A549 (cell line): ENCODE results near the gene NKAIN4.

ENCODE experiments used
- HEYL ChIP-seq: fragments of 250-450 bp; sonication (Bioruptor Pico); IDR thresholded peaks from 2 replicates; pipeline ENCODE4 v1.8.0; 2021; ENCODE audit warnings: mild to moderate bottlenecking, moderate library complexity
- JUN ChIP-seq, 2 experiments: fragments of >200 bp; sonication (Bioruptor Twin); formaldehyde crosslinking; IDR thresholded peaks; 2 replicates in 1 of 2; 3 replicates in 1 of 2; pipeline ENCODE4 v1.6.1; 2016 to 2017
- KDM1A ChIP-seq: fragments of 200-600 bp; sonication (generic); IDR thresholded peaks from 2 replicates; pipeline ENCODE4 v1.6.1; 2016; ENCODE audit warnings: low read depth, mild to moderate bottlenecking
- MYC ChIP-seq: IDR thresholded peaks from 2 replicates; pipeline ENCODE4 v1.6.1; 2012; ENCODE audit warnings: mild to moderate bottlenecking, inconsistent platforms, low read length, improper control_type of control experiment, borderline replicate concordance
- NR3C1 ChIP-seq: fragments of >200 bp; sonication (Bioruptor Twin); formaldehyde crosslinking; IDR thresholded peaks from 3 replicates; pipeline ENCODE4 v1.6.1; 2017
- POLR2A ChIP-seq: IDR thresholded peaks from 2 replicates; pipeline ENCODE4 v1.6.1; 2012; ENCODE audit warnings: mild to moderate bottlenecking, low read length
- TF ChIP-seq, protein P1 (sequence below): fragments of >200 bp; sonication (Bioruptor Twin); formaldehyde crosslinking; IDR thresholded peaks from 3 replicates; pipeline ENCODE4 v1.5.1; 2016
- TF ChIP-seq, protein P2 (sequence below): fragments of 450-650 bp; IDR thresholded peaks from 2 replicates; pipeline ENCODE4 v1.6.1; 2014; ENCODE audit warnings: antibody characterized with exemption

DNA sequence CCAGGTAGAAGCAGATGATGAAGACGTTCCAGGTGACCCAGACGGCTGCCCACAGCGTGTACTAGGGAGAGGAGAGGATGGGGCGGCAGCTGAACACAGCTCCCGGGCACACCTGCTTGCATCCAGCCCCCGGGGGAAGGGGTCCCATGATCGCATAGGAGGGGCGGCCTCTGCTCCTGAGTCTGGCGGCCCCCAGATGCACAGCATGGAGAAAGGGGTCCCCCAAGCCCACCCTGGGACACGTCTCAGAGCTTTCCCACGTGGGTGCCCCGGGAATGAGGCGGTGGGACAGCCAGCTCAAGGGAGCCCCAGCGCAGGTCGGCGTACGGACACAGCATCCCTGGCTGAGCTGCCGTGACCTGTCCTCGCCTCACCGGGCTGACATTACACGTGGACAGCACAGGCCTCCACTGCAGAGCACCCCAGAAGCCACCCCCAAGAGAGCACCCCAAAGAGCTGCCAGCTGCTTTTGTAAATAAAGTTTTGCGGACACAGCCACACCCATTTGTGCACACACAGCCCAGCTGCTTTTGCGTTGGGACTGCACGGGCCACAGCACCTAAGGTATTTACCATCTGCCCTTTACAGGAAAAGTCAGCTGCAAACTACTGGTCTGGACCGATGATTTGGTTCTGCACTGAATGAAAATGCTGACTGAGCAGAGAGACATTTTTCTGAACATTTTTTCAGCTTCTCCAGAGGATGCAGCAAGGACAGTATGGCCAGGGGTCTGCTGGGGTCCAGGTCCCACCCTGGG lies 5.2 kb downstream of the NKAIN4 start:
- TF ChIP-seq JUN (IDR thresholded peaks at IDR 0.05) (no peak), NR3C1 (no peak), POLR2A (no peak), KDM1A (no peak), HEYL (CRISPR knock-in tag) (no peak), MYC (no peak)
- TF ChIP-seq, protein P1, sequence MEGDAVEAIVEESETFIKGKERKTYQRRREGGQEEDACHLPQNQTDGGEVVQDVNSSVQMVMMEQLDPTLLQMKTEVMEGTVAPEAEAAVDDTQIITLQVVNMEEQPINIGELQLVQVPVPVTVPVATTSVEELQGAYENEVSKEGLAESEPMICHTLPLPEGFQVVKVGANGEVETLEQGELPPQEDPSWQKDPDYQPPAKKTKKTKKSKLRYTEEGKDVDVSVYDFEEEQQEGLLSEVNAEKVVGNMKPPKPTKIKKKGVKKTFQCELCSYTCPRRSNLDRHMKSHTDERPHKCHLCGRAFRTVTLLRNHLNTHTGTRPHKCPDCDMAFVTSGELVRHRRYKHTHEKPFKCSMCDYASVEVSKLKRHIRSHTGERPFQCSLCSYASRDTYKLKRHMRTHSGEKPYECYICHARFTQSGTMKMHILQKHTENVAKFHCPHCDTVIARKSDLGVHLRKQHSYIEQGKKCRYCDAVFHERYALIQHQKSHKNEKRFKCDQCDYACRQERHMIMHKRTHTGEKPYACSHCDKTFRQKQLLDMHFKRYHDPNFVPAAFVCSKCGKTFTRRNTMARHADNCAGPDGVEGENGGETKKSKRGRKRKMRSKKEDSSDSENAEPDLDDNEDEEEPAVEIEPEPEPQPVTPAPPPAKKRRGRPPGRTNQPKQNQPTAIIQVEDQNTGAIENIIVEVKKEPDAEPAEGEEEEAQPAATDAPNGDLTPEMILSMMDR = no peak
- TF ChIP-seq, protein P2, sequence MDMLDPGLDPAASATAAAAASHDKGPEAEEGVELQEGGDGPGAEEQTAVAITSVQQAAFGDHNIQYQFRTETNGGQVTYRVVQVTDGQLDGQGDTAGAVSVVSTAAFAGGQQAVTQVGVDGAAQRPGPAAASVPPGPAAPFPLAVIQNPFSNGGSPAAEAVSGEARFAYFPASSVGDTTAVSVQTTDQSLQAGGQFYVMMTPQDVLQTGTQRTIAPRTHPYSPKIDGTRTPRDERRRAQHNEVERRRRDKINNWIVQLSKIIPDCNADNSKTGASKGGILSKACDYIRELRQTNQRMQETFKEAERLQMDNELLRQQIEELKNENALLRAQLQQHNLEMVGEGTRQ = no peak
